HEK293T (cell line): ENCODE data around the gene ASTN2.

ENCODE experiments used
- ARNT ChIP-seq: fragments of 450-650 bp; IDR thresholded peaks from 2 replicates; pipeline ENCODE4 v1.6.1; 2017; ENCODE audit warnings: mild to moderate bottlenecking
- FOXM1 ChIP-seq: fragments of 450-650 bp; IDR thresholded peaks from 2 replicates; pipeline ENCODE4 v1.6.1; 2017; ENCODE audit warnings: mild to moderate bottlenecking, borderline replicate concordance
- HDGF ChIP-seq: fragments of 450-650 bp; IDR thresholded peaks from 2 replicates; pipeline ENCODE4 v1.6.1; 2017; ENCODE audit warnings: antibody characterized with exemption, borderline replicate concordance
- L3MBTL2 ChIP-seq: fragments of 450-650 bp; conservative IDR thresholded peaks from 2 replicates; pipeline ENCODE4 v1.6.1; 2016; ENCODE audit warnings: mild to moderate bottlenecking
- PKNOX1 ChIP-seq: fragments of 450-650 bp; IDR thresholded peaks from 2 replicates; pipeline ENCODE4 v1.6.1; 2016
- SP1 ChIP-seq: fragments of 450-650 bp; IDR thresholded peaks from 2 replicates; pipeline ENCODE4 v1.6.1; 2017
- TARDBP ChIP-seq: fragments of 450-650 bp; IDR thresholded peaks from 2 replicates; pipeline ENCODE4 v1.6.1; 2016

GRCh38 chr9:116450378-116451139, 964.3 kb downstream of the ASTN2 start:
- TF ChIP-seq L3MBTL2 (no peak), SP1 (no peak), HDGF (no peak), TARDBP (no peak), PKNOX1 (no peak), ARNT (no peak), FOXM1 (no peak)
